ENCODE data around the gene RNLS.

- TF ChIP-seq TAF1 (IDR thresholded peaks at IDR 0.05; ENCODE audit: borderline replicate concordance, low read depth, low read length) (no peak), POLR2A (IDR thresholded peaks at IDR 0.05; ENCODE audit: low read depth, low read length) (no peak), POLR2AphosphoS5 (IDR thresholded peaks at IDR 0.05; ENCODE audit: low read depth, low read length) (no peak)
Measured at GRCh38 chr10:88382699-88383098, 200.4 kb downstream of the RNLS start.
